Keratinocyte (primary cell): Measurements from ENCODE around the gene USH2A. TPM values are rescaled to one million over a fixed set of nuclear protein-coding genes. Genes with fewer than 3 reads are reported as not detected.

Experiments used
- DNase-seq: peaks from one replicate; pipeline ENCODE4 v3.0.0-alpha.2; 2011; ENCODE audit warnings: low read depth, missing footprints, low spot score
- FAIRE-seq: peaks from 2 replicates; lab custom pipeline; 2011; peaks lifted over from hg19 to GRCh38; lab: Jason Lieb, UNC
- H2AFZ ChIP-seq: 2 replicates; pipeline ENCODE4 v1.6.0; 2012; ENCODE audit warnings: low read length, control low read depth, inconsistent platforms; ENCODE audit not compliant: control insufficient read depth
- H3K27ac ChIP-seq: 2 replicates; pipeline ENCODE4 v1.5.1; 2011; ENCODE audit warnings: low read length; ENCODE audit not compliant: control insufficient read depth, insufficient read depth
- H3K27me3 ChIP-seq: 3 replicates; pipeline ENCODE4 v1.6.0; 2011; ENCODE audit warnings: low read length; ENCODE audit not compliant: control insufficient read depth, insufficient read depth; ENCODE audit errors: extremely low read depth
- H3K36me3 ChIP-seq, 2 experiments: 2 replicates in 1 of 2; 3 replicates in 1 of 2; pipeline ENCODE4 v1.5.1; 2011; ENCODE audit warnings: low read length in 2 of 2, mild to moderate bottlenecking in 1 of 2; ENCODE audit not compliant: control insufficient read depth in 2 of 2, insufficient read depth in 2 of 2; ENCODE audit errors: extremely low read depth in 1 of 2
- H3K4me1 ChIP-seq: 3 replicates; pipeline ENCODE4 v1.5.1; 2011; ENCODE audit warnings: low read length; ENCODE audit not compliant: control insufficient read depth, insufficient read depth; ENCODE audit errors: extremely low read depth
- H3K4me2 ChIP-seq: 3 replicates; pipeline ENCODE4 v1.6.0; 2011; ENCODE audit warnings: low read depth, low read length; ENCODE audit not compliant: control insufficient read depth, insufficient read depth; ENCODE audit errors: extremely low read depth
- H3K4me3 ChIP-seq, 3 experiments: fragments of 200-600 bp in 1 of 3; sonication (generic) in 1 of 3; 2 replicates in 2 of 3; 3 replicates in 1 of 3; pipeline ENCODE4 v1.5.1; 2011 to 2016; ENCODE audit warnings: low read length in 3 of 3, mild to moderate bottlenecking in 3 of 3, control low read depth in 2 of 3, inconsistent platforms in 1 of 3, low read depth in 1 of 3, mixed read lengths in 1 of 3, mixed run types in 1 of 3, moderate library complexity in 1 of 3; ENCODE audit not compliant: control insufficient read depth in 2 of 3, insufficient read depth in 2 of 3; ENCODE audit errors: extremely low read depth in 1 of 3
- H3K79me2 ChIP-seq: 2 replicates; pipeline ENCODE4 v1.6.0; 2012; ENCODE audit warnings: low read length; ENCODE audit not compliant: control insufficient read depth, insufficient read depth
- H3K9ac ChIP-seq: 3 replicates; pipeline ENCODE4 v1.6.0; 2011; ENCODE audit warnings: low read length; ENCODE audit not compliant: control insufficient read depth, insufficient read depth; ENCODE audit errors: extremely low read depth
- H3K9me1 ChIP-seq: 3 replicates; pipeline ENCODE4 v1.6.0; 2011; ENCODE audit warnings: low read length; ENCODE audit not compliant: control insufficient read depth, insufficient read depth; ENCODE audit errors: extremely low read depth
- H3K9me3 ChIP-seq: 2 replicates; pipeline ENCODE4 v1.5.1; 2012; ENCODE audit warnings: low read depth, low read length; ENCODE audit not compliant: control insufficient read depth
- H4K20me1 ChIP-seq: 3 replicates; pipeline ENCODE4 v1.6.0; 2011; ENCODE audit warnings: low read length; ENCODE audit not compliant: control insufficient read depth, insufficient read depth; ENCODE audit errors: extremely low read depth
- CTCF ChIP-seq, 3 experiments: IDR thresholded peaks in 1 of 3; conservative IDR thresholded peaks in 1 of 3; optimal IDR thresholded peaks in 1 of 3; 2 replicates in 2 of 3; 3 replicates in 1 of 3; pipeline versions ENCODE3 to v1.5.1; 2011; ENCODE audit warnings: low read length in 3 of 3, mild to moderate bottlenecking in 3 of 3, moderate library complexity in 2 of 3, control low read depth in 1 of 3, inconsistent platforms in 1 of 3; ENCODE audit not compliant: insufficient read depth in 2 of 3; ENCODE audit errors: extremely low read depth in 1 of 3
- EZH2 ChIP-seq: IDR thresholded peaks from one replicate; pipeline ENCODE4 v1.6.1; 2012; ENCODE audit warnings: inconsistent platforms, mild to moderate bottlenecking, low read length, moderate library complexity
- dilution Hi-C: fragments of 300-500 bp; cut with MboI; formaldehyde crosslinking; loops from one replicate; pipeline ENCODE4 v1.7.0; 2020; ENCODE audit warnings: low sequenced_read_pairs; ENCODE audit not compliant: extremely low pct_ligation_motif_present
- polyA plus RNA-seq, 5 experiments: library from polyadenylated mRNA; depleted of rRNA in 3 of 5; stranded (reverse) in 3 of 5; stranded (forward) in 1 of 5; unstranded in 1 of 5; fragments of >200 nt; gene quantifications; 1 replicate in 1 of 5; 2 replicates in 3 of 5; 3 replicates in 1 of 5; pipeline versions ENCODE4 v1.2.1 to v1.2.3, GENCODE V29; 2011 to 2012; ENCODE audit warnings: missing spikeins in 2 of 5, low read depth in 1 of 5, low replicate concordance in 1 of 5

Gene USH2A
- polyA plus RNA-seq, 1 donor (not counting 4 experiments of a cell fraction or from before 2014, with no cell fraction given), result not detected

DNA sequence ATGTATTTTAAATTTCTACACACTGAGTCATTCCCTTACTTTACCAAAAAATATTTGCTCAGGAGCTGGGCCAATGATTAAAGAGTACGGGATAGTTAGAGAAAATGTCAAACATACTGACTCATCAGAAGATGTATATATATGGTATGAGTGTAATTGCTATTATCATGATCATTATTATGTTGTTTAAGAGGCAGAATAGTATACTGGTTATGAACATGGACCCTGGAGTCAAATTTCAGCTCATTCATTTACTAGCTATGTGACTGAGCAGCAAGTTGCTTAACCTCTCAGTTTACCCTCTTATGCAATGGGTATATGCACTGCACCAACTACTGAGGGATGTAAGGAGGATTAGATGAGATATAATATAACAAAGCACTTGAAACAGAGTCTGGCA, 41.2 kb upstream of the USH2A start:
- peak; percentile 89 for DNase-seq
- H3K4me2 ChIP-seq, result no peak overlapping the region
- dilution Hi-C loops, result no loop called here

DNA sequence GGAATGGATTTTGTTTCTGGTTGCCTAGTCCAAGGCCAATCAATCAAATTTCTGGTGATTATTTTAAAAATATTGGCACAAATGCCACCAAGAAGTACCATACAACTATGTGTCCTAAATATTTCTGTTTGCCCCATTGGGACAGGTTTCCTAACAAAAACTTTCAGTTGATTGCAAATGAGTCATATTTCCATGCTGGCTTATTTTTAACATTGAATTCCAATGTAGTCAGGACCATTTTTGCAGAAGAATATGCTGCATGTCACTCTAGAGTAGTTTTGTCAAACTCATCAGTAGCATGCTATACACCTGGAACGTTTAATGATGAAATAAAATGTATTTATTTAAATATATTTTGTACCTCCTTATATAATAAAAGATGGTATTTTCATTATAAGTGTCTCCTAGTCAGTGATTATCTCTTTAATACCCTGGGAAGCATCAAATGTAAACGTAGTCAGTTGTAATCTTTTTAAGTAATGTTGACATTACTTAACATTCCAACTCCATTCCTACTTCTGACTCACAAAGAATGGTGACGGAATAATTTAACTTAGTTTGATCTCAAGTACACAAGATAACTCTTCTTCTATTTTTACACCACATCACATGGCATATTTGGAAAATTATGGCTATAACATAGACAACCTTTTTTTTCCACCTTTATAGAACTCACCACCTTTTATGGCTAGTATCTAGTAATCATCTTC, 39.0 kb upstream of the USH2A start:
- no peak overlapping the region for H3K4me2 ChIP-seq
- no peaks in the 10 kb centered on the region for H3K9me1 ChIP-seq
- no peaks in the 10 kb centered on the region for H3K79me2 ChIP-seq
- dilution Hi-C loops, result no loop called here
- H3K4me3 ChIP-seq, result no peak overlapping the region
- no peaks in the 10 kb centered on the region for H3K9me3 ChIP-seq
- FAIRE-seq (no peak), DNase-seq (no peak)
- H3K9ac ChIP-seq, result no peak overlapping the region
- no peaks in the 10 kb centered on the region for H3K27me3 ChIP-seq
- H3K36me3 ChIP-seq, result no peaks in the 10 kb centered on the region
- no peak overlapping the region for H2AFZ ChIP-seq
- H4K20me1 ChIP-seq, result no peaks in the 10 kb centered on the region
- TF ChIP-seq EZH2 (no peak), CTCF (optimal IDR thresholded peaks at IDR 0.05 in 1 of 3, IDR thresholded peaks at IDR 0.05 in 1 of 3, conservative IDR thresholded peaks at IDR 0.05 in 1 of 3; ENCODE audit: extremely low read depth in 1 of 3, insufficient read depth in 2 of 3, low read length in 3 of 3) (no peak)
- H3K4me1 ChIP-seq, result peaks cover 17% of the 10 kb centered on the region
- H3K27ac ChIP-seq, result no peak overlapping the region

More for the DNA sequence above, 41.2 kb upstream of the USH2A start:
- no peak overlapping the region for H3K27ac ChIP-seq
- H3K79me2 ChIP-seq, result no peaks in the 10 kb centered on the region
- no peak overlapping the region for H2AFZ ChIP-seq
- TF ChIP-seq EZH2 (no peak), CTCF (optimal IDR thresholded peaks at IDR 0.05 in 1 of 3, IDR thresholded peaks at IDR 0.05 in 1 of 3, conservative IDR thresholded peaks at IDR 0.05 in 1 of 3; ENCODE audit: extremely low read depth in 1 of 3, insufficient read depth in 2 of 3, low read length in 3 of 3) (no peak)
- H3K4me1 ChIP-seq, result peaks cover 17% of the 10 kb centered on the region
- H3K36me3 ChIP-seq, result no peaks in the 10 kb centered on the region
- H4K20me1 ChIP-seq, result no peaks in the 10 kb centered on the region
- H3K9me3 ChIP-seq, result no peaks in the 10 kb centered on the region
- H3K9me1 ChIP-seq, result no peaks in the 10 kb centered on the region
- no peaks in the 10 kb centered on the region for H3K27me3 ChIP-seq
- FAIRE-seq, result peak; percentile 67
- no peak overlapping the region for H3K9ac ChIP-seq
- no peak overlapping the region for H3K4me3 ChIP-seq
